ENCODE results near the gene FAM3C. TPM values are rescaled to one million over a fixed set of nuclear protein-coding genes. Genes with fewer than 3 reads are reported as not detected.

Gene FAM3C
- total and polyA plus RNA-seq, 11 donors = 20.6 to 97.2 (median 45.3) TPM

GRCh38 chr7:121402701-121403100 lies 6.6 kb upstream of the FAM3C start:
- no peak for TF ChIP-seq CTCF (IDR thresholded peaks at IDR 0.05)
- TF ChIP-seq POLR2A (IDR thresholded peaks at IDR 0.05) = no peak
- no peak for DNase-seq

GRCh38 chr7:121401896-121402295 lies 5.8 kb upstream of the FAM3C start:
- H3K27ac ChIP-seq = no peak overlapping the region
- H3K9me3 ChIP-seq = no peaks in the 10 kb centered on the region
- TF ChIP-seq POLR2A (IDR thresholded peaks at IDR 0.05) = no peak
- TF ChIP-seq CTCF (IDR thresholded peaks at IDR 0.05) = no peak
- WGBS, 4 donors = 88 to 94% (median 90%) methylated on average over 3 of the region's 3 CpGs
- DNase-seq (no peak), ATAC-seq (no peak)
- no peaks in the 10 kb centered on the region for H3K27me3 ChIP-seq
- intact Hi-C loops (cut with DNase I) = no loop called here
- H3K4me3 ChIP-seq = no peak overlapping the region
- no peaks in the 10 kb centered on the region for H3K36me3 ChIP-seq
- H3K4me1 ChIP-seq = peaks cover 0 to 11% (median 0%) of the 10 kb centered on the region in 12 donors

More at GRCh38 chr7:121402701-121403100, 6.6 kb upstream of the FAM3C start:
- Histone ChIP-seq H3K9me3 (no peaks in the 10 kb centered on the region), H3K4me1 (peaks cover 0 to 11% (median 0%) of the 10 kb centered on the region in 12 donors), H3K36me3 (no peaks in the 10 kb centered on the region), H3K27ac (peak overlapping the region in 1 of 12 donors; percentile 3), H3K27me3 (no peaks in the 10 kb centered on the region), H3K4me3 (no peak overlapping the region)
- ATAC-seq = no peak
- 53 to 79% (median 62%) methylated on average over 1 of the region's 1 CpG for WGBS, 4 donors
- intact Hi-C loops (cut with DNase I) = no loop called here

GRCh38 chr7:121398246-121398645 lies 2.1 kb upstream of the FAM3C start:
- H3K9me3 ChIP-seq = no peaks in the 10 kb centered on the region
- no peak overlapping the region for H3K4me3 ChIP-seq
- peaks cover 0 to 23% (median 11%) of the 10 kb centered on the region in 12 donors for H3K4me1 ChIP-seq
- no peak overlapping the region for H3K27ac ChIP-seq
- DNase-seq = no peak
- TF ChIP-seq CTCF (IDR thresholded peaks at IDR 0.05) (peak in 1 of 12 donors; percentile 26), POLR2A (IDR thresholded peaks at IDR 0.05) (no peak)
- ATAC-seq = no peak
- H3K27me3 ChIP-seq = no peaks in the 10 kb centered on the region
- H3K36me3 ChIP-seq = no peaks in the 10 kb centered on the region
- 70 to 76% (median 72%) methylated on average over 5 of the region's 5 CpGs for WGBS, 4 donors
- intact Hi-C loops (cut with DNase I) = loop anchor here in 4 of 10 donors (5.0 to 10.0 kb wide), 4 partner anchors 39 to 49 kb away; no protein-coding TSS in a partner anchor

- 68 to 79% (median 71%) methylated on average over 2 of the region's 2 CpGs for WGBS, 4 donors
- no peak for DNase-seq
- H3K4me3 ChIP-seq = no peak overlapping the region
- H3K4me1 ChIP-seq = peaks cover 0 to 23% (median 11%) of the 10 kb centered on the region in 12 donors
- peaks cover 0 to 1% (median 0%) of the 10 kb centered on the region in 12 donors for H3K9me3 ChIP-seq
- no peak for ATAC-seq
- no peaks in the 10 kb centered on the region for H3K36me3 ChIP-seq
- peak overlapping the region in 1 of 12 donors; percentile 17 for H3K27ac ChIP-seq
- TF ChIP-seq CTCF (IDR thresholded peaks at IDR 0.05) = no peak
- intact Hi-C loops (cut with DNase I) = loop anchor here in 4 of 10 donors (2.0 to 10.0 kb wide), 5 partner anchors 29 to 49 kb away; no protein-coding TSS in a partner anchor
- no peaks in the 10 kb centered on the region for H3K27me3 ChIP-seq
Measured at GRCh38 chr7:121397822-121398221, 1.7 kb upstream of the FAM3C start.

All from heart left ventricle (tissue), 16 donors.